ENCODE data around the gene BRINP2.
"Not testable (repeated sequence)": the region's sequence is repeated elsewhere in the genome, so short reads cannot be mapped to it uniquely, and the experiment has no call there.

BRINP2 gene

DNA sequence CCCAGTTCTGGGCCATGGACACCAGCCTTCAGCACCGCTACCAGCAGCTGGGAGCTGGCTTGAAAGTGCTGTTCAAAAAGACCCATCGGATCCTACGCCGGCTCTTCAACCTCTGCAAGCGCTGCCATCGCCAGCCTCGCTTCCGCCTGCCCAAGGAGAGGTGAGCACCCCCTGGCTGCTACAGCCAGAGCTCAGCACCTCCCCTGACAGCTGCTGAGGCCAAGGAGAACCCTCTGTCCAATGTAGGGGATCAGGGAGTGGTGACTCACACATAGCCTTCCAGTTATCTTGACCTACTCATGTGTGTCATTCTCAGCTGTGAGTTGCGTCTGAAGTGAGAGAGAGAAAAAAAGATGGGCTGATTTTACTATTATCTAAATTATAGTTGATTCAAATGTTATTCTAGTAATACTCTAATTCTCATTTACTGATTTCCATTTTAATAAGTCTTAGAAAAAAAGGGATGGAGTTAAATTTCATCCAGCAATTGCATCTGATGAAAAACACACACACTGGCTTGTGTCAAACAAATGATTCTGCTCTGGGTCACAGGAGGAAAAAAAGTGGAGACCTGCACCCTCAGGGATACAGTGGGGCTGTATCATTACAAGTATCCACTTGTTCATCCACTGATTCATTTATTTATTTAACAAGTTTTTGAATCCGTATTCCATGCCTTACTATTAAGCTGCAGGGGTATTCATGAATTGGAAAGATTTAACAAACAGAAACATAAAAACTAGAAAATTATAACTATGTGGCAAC is 108.0 kb downstream of the BRINP2 start:
- DNase-seq: no peak

DNA sequence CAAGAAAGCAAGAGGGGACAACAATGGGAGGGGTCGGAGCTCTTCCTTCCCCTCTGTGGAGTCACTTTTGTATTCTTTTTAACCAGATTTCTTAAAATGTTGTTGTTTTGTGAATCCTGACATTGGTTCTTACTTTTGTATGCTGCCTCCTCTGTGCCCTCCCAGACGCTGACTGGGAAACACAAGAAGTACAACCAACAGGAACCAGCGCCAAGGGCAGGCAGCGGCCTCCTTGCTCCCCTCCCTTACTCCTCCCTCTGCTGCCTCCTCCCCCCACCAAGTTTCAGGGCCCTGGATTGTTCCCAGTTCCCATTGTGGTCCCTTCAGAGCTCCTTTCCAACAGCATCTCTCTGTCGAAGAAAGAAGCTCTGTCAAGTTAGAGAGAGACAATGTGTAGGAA is 111.1 kb downstream of the BRINP2 start:
- peak; percentile 51 to 67 for DNase-seq

DNA sequence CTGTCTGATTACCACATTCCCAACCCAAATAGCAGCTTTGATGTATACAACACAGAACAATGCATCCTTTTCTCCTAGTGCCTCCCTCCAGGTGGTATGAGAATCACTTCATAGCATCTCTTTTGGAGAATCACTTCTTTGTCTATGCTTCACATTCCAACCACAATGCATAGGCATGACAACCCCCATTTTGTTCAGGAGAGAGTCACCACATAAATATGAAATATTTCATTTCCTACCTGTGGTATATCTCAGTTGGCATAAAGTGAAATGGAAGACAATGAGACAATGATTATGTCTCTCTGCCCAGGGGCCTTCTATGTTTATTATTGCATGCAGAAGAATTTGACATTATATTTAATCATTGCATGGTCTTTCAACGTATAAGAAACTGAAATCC is 112.2 kb downstream of the BRINP2 start:
- DNase-seq: no peak

DNA sequence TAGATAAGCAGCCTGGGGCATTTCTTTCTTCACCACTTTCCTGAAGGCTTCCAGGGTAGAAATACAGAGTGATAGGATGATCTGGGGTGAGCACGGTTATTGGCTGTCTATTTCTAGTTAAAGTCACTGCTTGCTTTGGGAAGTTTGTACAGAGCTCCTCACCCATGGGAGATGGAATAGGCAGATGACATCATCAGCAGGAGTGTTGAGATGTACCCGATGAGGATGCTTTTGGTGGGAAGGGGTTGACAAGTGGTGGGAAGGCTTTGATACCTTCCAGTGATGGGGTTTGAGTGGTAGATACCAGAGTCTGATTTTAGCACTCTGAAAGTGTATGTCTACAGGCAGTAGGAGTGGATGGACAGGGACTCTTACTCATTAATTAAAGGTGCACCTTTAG is 112.6 kb downstream of the BRINP2 start:
- no peak for DNase-seq

DNA sequence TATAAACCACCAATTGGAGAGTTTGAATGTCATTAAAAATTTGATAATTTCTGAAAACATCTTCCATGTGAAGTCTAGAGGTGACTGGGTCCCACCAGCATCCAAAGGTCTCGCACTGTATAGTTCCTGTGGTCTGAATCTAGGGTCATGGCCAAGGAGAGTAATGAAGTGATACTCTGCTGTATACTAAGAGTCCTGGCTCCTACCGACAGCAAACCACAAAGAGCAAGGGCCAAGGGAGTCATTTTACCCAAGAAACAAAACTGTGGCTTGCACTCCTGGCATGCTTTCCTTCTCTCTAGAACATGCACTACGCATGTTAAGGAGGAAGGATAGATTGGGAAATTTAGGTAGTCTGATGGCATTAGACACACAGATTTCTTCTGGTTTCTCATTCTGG is 115.6 kb downstream of the BRINP2 start:
- no peak for DNase-seq

DNA sequence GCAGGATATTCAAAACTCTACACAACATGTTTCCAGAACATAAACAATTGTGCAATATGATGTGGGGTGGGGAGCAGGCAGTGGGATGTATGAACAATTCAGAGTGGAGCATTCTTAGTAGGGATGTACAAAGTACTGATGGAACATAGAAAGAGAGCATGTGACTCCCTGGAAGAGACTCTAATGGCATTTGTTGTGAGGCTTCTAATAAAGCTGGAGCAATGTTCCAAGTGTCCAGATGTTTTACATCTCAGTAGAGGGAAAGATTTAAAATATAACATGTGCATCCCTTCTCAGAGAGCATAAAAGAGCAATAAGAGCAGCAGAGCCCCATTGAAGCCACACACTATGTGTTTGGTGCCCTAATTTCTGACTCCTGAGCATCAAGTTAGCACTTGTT is 116.5 kb downstream of the BRINP2 start:
- DNase-seq: no peak

DNA sequence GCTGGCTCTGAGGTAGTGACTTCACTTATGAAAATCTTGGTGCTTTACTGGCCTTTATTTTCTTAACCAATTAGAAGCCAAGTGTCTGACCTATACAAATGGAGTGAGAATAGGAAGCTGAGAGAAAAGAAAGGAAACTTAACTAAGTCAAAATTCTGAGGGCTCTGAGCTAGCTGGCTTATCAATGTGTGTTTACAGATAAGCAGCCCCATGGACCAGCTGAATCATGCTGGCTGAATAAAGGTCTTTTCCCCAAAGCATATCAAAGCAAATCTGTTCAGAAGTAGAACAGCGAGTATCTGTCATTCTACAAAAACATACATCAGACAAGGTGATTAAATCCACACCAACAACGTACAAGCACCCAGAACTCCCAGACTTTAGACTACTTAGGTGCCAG is 117.2 kb downstream of the BRINP2 start:
- DNase-seq: no peak

DNA sequence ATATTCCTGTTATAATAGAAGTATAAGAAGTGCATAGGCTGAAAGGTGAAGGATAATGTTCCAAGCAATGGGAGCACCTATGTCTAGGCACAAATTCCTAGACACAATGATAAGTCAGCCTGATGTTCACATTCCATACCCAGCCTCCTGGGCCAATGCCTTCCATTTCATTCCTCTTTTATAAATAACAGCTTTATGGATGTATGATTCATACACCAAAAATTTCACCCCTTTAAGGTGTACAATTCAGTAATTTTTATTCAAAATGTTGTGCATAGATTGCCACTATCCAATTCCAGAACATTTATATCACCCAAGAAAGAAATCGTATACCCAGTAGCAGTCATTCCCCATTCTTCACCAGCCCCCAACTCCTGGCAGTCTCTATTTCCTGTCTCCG is 118.8 kb downstream of the BRINP2 start:
- DNase-seq: no peak

DNA sequence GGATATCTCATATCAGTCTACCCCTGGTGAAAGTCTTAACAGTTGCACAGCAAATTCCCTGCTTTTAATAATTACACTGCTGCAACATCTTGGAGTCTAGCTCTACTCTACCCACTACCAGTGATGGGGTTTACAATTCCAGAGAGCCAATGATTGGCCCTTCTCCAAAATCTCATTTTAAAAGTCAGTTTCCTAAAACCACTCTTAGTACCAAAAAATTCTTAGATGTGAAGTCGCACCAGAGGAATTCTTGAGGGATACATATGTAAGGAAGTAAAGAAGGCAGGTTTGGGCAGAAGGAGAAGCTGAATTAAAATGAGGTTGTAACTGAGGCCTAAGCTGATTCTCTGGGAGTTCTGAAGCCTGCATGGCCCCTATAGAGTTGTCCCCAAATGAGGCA is 129.7 kb downstream of the BRINP2 start:
- no peak for DNase-seq

DNA sequence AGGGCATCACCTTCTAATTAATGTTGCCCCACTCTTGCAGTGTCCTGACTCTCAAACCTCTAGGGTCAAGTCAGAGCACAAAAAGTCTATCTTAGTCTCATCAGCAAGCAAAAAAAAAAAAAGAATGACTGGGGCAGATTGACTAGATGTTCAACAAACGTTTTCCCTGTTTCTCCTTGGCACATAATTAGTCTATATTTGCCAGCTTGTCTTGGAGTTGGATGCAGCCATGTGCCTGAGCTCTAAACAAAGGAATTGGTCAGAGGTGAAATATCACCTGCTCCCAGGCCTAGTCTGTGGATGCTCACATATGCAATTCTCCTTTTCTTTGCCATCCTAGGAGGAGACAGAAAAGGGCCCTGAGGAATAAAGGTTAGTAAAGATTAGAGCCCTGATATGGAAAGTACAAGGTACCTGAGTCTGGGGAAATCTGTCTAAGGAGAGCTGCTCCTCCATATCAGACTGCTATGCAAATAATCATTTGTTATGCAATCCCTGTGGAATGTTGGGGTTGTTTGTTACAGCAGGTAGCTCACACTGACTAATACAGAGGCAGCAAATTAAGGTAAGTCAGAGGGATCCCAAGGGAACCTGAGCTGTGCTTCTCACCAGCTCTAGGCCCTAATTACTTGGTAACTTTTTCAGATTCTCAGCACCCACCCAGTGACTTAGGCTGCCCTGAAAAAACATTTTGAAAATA is 130.8 kb downstream of the BRINP2 start:
- peak in 1 of 2 donors; percentile 32 for DNase-seq

DNA sequence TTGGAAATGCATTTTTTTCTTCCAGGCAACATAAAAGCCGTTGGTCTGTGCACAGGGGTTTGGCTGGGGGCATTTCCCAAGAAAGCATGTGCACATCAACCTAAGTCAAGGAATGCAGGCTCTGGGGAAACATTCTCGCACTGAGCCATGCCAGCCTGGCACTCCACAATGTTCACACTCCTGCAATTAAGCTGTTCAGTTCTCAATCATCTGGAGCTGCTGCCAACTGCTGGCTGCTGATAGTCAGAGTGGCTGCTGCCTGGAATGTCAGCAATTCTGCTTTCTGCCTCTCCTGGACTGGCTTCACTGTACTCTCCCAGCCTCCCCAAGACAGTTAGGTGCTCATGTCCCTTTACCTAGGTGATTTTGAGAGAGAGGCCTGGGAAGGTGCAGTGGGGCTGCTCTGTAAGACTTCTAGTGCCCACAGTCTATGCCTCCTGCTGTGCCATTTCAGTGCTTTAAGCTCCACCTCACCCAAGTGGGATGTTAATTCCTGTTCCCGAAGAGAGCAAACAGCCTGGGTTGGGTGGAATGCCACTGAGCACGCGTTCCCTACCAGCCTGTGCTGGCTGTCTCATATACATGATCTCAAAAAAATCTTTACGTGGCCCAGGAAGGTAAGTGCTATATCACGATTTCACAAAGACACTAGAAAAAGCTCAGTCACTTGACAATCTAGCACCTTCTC is 131.7 kb downstream of the BRINP2 start:
- DNase-seq: peak in 1 of 2 donors; percentile 59

DNA sequence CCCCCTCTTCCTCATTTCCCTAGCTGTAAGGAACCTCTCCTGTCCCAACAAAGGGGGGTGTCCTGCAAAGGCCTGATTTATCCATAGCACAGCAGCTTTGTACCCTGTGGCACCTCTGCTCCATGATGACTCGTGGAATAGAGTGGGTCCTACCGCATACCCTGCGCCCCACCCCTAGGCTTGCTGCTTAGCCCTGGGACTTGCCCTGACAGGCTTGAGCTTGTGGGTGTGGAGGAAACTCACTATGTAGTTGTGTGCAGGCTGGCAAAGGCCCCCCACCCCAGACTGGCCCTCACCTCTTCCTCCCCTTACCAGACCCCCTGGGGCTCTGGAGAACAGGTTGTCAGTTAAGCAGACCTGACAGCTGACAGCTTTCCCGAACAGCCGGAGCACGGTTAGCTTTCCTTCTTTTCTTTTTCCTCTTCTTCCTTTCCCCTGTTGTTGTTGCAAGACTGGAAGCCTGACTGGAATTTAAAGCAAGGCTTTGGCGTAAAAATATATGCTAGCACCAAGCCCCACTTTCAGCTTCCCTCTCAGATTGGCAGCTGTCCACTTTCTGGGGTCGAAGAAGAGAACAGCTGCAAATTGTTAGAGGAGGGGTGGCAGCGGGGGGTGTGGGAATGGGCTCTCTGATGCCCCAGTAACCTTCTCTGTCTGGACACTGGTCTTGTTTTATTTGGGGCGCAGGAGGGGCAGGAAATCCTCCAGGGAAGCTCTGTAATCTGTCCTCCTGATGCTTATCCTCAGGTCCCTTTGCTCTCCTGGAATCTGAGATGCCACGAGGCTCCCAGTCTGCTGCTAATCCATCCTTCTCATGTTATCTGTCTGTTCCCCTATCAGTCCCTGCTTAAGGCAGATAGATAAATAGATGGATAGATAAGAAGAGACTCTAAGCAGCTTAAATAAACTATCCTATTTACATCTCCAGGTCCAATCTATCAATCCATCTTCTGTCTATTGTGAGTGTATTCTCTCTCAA is 134.6 kb downstream of the BRINP2 start:
- DNase-seq: peak; percentile 32 to 57

DNA sequence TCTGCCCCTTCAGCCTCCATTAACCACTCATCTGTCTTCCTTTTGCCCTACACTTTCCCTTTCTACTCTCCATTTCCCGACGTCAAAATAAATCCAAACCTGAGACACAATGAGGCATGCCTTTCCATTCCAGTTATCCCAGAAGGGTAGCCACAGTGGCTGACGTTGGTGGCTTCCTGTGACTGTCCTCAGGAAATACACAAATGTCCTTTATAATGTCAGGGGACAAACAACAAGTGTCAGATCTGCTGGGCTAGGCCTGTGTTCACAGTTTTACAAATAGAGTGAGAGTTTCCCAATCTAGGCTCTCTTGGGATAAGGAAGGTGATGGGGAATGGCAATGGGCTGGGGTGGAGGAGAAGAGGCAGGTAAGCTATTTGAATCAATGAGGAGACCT is 135.3 kb downstream of the BRINP2 start:
- no peak for DNase-seq

DNA sequence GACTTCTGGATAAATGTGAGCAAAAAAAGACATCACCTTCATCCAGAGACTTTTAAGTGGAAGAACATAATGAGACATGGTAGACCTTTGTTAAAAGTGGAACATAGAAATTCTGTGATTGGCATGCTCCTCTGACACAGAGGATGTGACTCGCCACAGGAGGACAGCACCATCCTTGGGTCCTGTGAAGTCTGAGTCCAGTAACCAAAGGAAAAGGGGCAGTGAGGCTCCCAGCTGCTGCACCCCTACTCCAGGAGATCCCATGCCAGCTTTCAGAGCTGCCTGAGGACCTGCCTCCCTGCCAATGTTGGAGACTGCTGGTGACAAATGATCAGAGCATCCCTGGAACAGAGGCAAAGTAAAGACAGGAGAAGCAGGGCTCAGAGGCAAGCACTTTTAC is 136.2 kb downstream of the BRINP2 start:
- peak in 1 of 2 donors; percentile 29 for DNase-seq

DNA sequence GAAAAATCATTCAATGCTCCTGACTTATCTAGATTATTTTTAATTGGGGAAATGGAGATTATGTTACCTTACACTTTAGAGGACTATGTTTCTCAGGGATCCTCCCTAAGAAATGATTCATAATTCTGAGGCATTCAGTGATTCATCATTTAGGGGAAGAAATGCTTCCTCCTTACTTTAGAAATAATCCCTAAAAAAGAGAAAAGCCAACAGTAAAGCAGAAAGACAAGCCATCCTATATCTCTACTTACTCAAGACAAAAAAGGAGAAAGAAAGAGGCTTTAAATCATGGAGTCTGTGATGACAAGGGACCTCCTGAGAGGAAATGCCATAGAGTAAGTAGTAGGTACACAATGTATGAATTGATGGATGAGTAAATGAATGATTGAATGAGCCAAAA is 137.0 kb downstream of the BRINP2 start:
- DNase-seq: no peak

DNA sequence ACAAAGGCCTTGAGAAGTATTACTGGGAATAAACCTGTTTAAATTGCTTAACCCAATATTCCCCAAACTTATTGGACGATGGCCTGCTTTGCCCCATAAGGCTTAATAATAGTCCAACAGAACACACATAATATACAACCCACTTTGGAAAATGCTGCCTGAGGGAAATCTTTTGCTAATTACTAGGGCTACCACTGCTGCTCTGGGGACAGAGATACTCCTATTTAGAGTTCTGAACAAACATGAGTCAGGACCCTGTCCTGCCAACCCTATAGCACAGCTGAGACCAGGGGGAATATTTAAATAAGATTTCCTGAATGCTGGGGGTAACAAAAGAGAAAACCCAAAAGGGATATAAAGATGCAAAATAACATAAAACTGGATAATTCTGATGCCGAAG is 139.1 kb downstream of the BRINP2 start:
- DNase-seq: peak in 1 of 2 donors; percentile 76

DNA sequence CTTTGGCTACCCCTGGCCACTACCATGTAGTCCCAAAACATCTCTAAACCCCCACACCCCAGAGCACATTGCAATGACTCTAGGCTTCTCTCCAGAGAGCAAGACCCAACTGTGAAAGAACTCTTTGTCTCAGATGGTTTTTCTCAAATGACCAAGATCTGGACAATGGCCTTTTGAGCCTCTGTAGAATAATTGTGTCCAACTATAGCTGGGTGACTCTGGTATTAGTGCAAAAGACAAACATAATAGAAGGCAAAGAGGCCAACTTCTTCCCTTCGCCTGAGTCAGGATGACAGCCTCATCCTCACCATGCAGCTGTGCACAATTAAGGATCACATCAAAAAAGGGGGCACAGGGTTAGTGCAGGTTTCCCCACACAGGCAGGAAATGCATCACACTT is 139.6 kb downstream of the BRINP2 start:
- DNase-seq: peak; percentile 45 to 96

DNA sequence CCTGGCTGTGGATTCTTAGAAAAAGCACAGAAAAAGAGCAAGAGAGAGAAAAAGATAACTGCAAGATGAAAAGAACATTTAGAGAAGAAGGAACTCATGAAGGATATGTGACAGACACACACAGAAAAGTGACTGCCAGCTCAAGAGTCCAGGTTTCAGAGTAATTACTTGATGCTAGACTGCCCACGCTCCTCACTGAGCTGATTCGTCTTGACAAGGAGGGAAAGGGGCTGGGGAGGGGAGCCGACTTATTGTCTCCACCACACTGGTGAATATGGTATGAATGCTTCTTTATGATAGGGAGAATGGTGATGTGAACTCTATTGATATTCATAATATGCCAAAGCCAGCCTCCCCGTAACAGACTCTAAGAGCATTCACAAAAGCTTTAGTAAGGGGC is 140.4 kb downstream of the BRINP2 start:
- no peak for DNase-seq

DNA sequence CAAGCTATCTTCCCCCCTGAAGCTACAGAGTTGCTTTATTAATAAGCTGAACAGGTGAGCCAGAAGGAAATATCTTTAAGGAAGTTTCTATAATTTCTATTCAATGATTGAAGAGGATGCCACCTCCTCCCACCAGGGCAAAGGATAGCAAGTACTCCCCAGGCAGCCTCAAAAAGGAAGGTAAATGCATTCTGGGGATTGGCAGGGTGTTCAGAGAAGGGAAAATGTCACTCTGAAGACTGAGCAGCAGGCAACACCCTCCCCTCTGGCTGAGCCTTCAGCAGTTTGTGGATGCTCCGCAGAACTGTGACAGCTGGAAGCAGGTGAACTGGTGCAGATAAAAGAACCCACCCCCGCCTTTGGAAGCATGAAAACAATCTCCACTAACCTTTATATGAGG is 140.8 kb downstream of the BRINP2 start:
- DNase-seq: no peak

DNA sequence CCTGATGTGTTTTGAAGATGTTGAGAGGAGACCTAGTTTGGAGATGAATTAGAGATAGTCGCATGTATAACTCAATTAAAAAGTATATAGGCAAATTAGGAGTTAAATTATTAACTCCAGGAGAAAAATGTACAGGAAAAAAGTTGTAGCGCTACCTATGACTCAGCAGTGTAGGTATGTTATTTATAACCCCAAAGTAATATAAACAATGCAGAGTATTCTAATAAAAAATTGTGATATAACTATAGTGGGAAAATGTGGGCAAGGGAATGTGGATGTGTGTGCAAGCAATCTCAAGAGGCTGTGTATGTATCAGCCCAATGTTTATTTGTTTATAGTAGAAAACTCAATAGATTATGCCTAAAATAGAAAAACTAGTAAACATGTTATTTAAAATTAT is 144.5 kb downstream of the BRINP2 start:
- DNase-seq: no peak

DNA sequence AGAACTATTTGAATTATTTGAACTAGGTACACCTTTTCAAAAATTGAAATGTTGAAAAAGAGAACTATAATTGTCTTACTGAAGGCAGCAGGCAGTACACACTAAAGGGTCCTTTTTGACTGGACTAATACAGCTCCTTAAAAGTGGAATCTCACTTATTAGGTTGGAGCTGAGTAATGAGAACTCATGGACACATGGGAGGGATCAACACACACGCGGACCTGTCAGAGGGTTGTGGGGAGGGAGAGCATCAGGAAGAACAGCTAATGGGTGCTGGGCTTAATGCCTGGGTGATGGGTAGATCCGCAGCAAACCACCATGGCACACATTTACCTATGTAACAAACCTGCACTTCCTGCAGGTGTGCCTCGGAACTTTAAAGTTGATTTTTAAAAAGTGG is 145.0 kb downstream of the BRINP2 start:
- no peak for DNase-seq

DNA sequence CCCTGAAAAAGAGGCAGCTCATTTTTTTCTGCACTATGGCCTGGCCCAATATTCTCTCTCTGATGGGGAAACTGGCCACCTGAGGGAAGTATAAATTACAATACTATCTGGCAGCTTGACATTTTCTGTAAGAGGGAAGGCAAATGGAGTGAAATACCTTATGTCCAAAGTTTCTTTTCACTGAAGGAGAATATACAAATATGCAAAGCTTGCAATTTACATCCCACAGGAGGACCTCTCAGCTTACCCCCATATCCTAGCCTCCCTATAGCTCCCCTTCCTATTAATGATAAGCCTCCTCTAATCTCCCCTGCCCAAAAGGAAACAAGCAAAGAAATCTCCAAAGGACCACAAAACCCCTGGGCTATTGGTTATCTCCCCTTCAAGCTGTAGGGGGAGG is 150.7 kb downstream of the BRINP2 start:
- DNase-seq: not testable (repeated sequence)

DNA sequence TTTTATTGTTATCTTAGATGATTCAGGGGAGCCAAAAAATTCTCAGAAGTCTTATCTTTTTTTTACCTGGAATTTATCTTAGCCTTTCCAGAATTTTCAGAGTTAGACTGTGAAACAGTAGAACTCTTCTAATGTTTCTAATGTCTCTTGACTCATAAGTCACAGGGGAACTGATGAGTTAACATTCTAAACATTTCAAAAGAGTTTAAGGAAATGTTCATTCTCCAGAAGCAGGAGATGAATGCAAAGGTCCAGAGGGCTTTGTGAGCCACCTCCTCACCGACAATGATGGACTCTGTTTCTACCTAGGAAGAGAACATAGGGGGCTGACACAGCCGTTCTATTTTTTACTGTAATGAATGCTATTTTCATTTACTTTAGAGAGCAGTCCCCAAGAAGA is 157.5 kb downstream of the BRINP2 start:
- DNase-seq: no peak

Measured in hippocampal formation (tissue), 2 donors.